WTC11 (cell line): ENCODE results near the gene SEMA4C.

Source experiments
- CREB1 ChIP-seq: sonication (generic); formaldehyde crosslinking; IDR thresholded peaks from 2 replicates; pipeline ENCODE4 v1.8.0; 2023; ENCODE audit warnings: mild to moderate bottlenecking, missing genetic modification reagents
- JUN ChIP-seq: sonication (generic); formaldehyde crosslinking; IDR thresholded peaks from 2 replicates; pipeline ENCODE4 v1.8.0; 2023; ENCODE audit warnings: mild to moderate bottlenecking, missing genetic modification reagents
- TEAD4 ChIP-seq: sonication (generic); formaldehyde crosslinking; IDR thresholded peaks from 2 replicates; pipeline ENCODE4 v1.8.0; 2022; ENCODE audit warnings: mild to moderate bottlenecking, missing genetic modification reagents
- ZNF121 ChIP-seq: sonication (generic); formaldehyde crosslinking; IDR thresholded peaks from 2 replicates; pipeline ENCODE4 v1.8.0; 2023; ENCODE audit warnings: missing genetic modification reagents
- ZNF232 ChIP-seq: sonication (generic); formaldehyde crosslinking; IDR thresholded peaks from 2 replicates; pipeline ENCODE4 v1.8.0; 2022; ENCODE audit warnings: mild to moderate bottlenecking, missing genetic modification reagents
- ZNF416 ChIP-seq: fragments of 250-450 bp; sonication (Bioruptor Pico); IDR thresholded peaks from 2 replicates; pipeline ENCODE4 v1.9.0; 2021; ENCODE audit warnings: mild to moderate bottlenecking, inconsistent platforms
- TF ChIP-seq, protein P1 (sequence below): fragments of 200-600 bp; IDR thresholded peaks from 2 replicates; pipeline ENCODE4 v1.8.0; 2022; ENCODE audit warnings: antibody characterized with exemption
- TF ChIP-seq, protein P2 (sequence below): sonication (generic); formaldehyde crosslinking; IDR thresholded peaks from 2 replicates; pipeline ENCODE4 v1.8.1; 2022; ENCODE audit warnings: low read depth, missing genetic modification reagents, borderline replicate concordance
- TF ChIP-seq, protein P3 (sequence below): sonication (generic); formaldehyde crosslinking; IDR thresholded peaks from 2 replicates; pipeline ENCODE4 v1.8.0; 2022; ENCODE audit warnings: mild to moderate bottlenecking, missing genetic modification reagents
- TF ChIP-seq, protein P4 (sequence below): sonication (generic); formaldehyde crosslinking; IDR thresholded peaks from 2 replicates; pipeline ENCODE4 v1.8.0; 2022; ENCODE audit warnings: mild to moderate bottlenecking, missing genetic modification reagents
- TF ChIP-seq, protein P5 (sequence below): fragments of 250-450 bp; sonication (Bioruptor Pico); IDR thresholded peaks from 2 replicates; pipeline ENCODE4 v1.9.0; 2021; ENCODE audit warnings: mild to moderate bottlenecking
- TF ChIP-seq, protein P6 (sequence below): fragments of 250-450 bp; sonication (Bioruptor Pico); IDR thresholded peaks from 2 replicates; pipeline ENCODE4 v1.9.0; 2021; ENCODE audit warnings: mild to moderate bottlenecking

DNA sequence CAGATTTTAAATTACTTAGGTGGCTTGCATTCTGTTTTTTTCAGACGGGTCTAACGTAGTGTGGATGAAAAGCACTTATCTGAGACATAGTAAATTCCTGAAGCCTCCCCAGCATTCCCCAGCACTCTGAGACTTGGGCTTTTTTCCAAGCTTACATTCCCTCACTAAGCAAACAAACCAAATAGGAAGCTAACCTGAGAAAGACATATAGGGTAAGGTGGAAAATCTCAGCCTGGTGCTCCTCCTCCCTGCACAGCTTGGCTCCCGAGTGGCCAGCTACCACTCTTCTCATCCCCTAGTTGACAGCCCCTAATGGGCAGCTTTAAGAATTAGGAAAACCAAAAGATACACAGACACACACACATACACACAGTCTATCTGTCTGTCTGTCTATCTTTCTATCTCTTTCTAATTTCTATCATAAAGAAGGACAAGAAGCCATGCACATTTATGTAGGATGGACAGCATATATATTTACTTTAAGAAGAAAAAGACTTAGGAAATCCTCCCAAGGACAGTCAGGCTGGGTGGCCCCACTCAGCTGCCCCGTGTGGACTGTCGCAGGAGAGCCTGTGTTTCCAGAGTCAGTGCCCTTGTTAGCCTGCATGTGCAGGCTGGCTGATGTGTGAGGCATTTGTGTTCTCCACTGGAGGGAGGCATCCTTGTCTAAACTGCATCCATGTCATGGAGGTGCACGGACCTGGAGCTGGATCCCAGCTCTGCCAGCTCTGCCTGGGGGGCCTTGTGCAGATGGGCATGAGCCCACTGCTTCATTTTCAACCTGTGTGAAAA, 45.6 kb downstream of the SEMA4C start:
- TF ChIP-seq, protein P1, sequence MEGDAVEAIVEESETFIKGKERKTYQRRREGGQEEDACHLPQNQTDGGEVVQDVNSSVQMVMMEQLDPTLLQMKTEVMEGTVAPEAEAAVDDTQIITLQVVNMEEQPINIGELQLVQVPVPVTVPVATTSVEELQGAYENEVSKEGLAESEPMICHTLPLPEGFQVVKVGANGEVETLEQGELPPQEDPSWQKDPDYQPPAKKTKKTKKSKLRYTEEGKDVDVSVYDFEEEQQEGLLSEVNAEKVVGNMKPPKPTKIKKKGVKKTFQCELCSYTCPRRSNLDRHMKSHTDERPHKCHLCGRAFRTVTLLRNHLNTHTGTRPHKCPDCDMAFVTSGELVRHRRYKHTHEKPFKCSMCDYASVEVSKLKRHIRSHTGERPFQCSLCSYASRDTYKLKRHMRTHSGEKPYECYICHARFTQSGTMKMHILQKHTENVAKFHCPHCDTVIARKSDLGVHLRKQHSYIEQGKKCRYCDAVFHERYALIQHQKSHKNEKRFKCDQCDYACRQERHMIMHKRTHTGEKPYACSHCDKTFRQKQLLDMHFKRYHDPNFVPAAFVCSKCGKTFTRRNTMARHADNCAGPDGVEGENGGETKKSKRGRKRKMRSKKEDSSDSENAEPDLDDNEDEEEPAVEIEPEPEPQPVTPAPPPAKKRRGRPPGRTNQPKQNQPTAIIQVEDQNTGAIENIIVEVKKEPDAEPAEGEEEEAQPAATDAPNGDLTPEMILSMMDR, result no peak
- TF ChIP-seq, protein P2, sequence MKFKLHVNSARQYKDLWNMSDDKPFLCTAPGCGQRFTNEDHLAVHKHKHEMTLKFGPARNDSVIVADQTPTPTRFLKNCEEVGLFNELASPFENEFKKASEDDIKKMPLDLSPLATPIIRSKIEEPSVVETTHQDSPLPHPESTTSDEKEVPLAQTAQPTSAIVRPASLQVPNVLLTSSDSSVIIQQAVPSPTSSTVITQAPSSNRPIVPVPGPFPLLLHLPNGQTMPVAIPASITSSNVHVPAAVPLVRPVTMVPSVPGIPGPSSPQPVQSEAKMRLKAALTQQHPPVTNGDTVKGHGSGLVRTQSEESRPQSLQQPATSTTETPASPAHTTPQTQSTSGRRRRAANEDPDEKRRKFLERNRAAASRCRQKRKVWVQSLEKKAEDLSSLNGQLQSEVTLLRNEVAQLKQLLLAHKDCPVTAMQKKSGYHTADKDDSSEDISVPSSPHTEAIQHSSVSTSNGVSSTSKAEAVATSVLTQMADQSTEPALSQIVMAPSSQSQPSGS (CRISPR knock-in tag), result no peak
- TF ChIP-seq ZNF232 (CRISPR knock-in tag) (no peak), TEAD4 (CRISPR knock-in tag) (no peak), ZNF416 (CRISPR knock-in tag) (no peak), CREB1 (CRISPR knock-in tag) (no peak), JUN (no peak), ZNF121 (CRISPR knock-in tag) (no peak)
- TF ChIP-seq, protein P3, sequence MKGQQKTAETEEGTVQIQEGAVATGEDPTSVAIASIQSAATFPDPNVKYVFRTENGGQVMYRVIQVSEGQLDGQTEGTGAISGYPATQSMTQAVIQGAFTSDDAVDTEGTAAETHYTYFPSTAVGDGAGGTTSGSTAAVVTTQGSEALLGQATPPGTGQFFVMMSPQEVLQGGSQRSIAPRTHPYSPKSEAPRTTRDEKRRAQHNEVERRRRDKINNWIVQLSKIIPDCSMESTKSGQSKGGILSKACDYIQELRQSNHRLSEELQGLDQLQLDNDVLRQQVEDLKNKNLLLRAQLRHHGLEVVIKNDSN, result no peak
- TF ChIP-seq, protein P4, sequence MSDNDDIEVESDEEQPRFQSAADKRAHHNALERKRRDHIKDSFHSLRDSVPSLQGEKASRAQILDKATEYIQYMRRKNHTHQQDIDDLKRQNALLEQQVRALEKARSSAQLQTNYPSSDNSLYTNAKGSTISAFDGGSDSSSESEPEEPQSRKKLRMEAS (CRISPR knock-in tag), result no peak
- TF ChIP-seq, protein P5, sequence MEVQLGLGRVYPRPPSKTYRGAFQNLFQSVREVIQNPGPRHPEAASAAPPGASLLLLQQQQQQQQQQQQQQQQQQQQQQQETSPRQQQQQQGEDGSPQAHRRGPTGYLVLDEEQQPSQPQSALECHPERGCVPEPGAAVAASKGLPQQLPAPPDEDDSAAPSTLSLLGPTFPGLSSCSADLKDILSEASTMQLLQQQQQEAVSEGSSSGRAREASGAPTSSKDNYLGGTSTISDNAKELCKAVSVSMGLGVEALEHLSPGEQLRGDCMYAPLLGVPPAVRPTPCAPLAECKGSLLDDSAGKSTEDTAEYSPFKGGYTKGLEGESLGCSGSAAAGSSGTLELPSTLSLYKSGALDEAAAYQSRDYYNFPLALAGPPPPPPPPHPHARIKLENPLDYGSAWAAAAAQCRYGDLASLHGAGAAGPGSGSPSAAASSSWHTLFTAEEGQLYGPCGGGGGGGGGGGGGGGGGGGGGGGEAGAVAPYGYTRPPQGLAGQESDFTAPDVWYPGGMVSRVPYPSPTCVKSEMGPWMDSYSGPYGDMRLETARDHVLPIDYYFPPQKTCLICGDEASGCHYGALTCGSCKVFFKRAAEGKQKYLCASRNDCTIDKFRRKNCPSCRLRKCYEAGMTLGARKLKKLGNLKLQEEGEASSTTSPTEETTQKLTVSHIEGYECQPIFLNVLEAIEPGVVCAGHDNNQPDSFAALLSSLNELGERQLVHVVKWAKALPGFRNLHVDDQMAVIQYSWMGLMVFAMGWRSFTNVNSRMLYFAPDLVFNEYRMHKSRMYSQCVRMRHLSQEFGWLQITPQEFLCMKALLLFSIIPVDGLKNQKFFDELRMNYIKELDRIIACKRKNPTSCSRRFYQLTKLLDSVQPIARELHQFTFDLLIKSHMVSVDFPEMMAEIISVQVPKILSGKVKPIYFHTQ (CRISPR knock-in tag), result no peak
- TF ChIP-seq, protein P6, sequence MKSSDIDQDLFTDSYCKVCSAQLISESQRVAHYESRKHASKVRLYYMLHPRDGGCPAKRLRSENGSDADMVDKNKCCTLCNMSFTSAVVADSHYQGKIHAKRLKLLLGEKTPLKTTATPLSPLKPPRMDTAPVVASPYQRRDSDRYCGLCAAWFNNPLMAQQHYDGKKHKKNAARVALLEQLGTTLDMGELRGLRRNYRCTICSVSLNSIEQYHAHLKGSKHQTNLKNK (CRISPR knock-in tag), result no peak
